Measurements from ENCODE around the gene TRIM17. TPM values are rescaled to one million over a fixed set of nuclear protein-coding genes. Genes with fewer than 3 reads are reported as not detected.

TRIM17 gene
- total RNA-seq, 2 experiments from 2014 or later: 0.13 TPM; not detected in 1

- Histone ChIP-seq H2AFZ (ENCODE audit: low read length) (no peak overlapping the region), H3K4me1 (ENCODE audit: insufficient read depth, low read length, poor library complexity, severe bottlenecking) (no peaks in the 10 kb centered on the region), H4K20me1 (ENCODE audit: insufficient read depth, low read length) (no peaks in the 10 kb centered on the region), H3K4me3 (ENCODE audit: low read depth, low read length, poor library complexity, severe bottlenecking) (no peak overlapping the region), H3K36me3 (ENCODE audit: insufficient read depth, low read length) (no peaks in the 10 kb centered on the region), H3K9me2 (ENCODE audit: insufficient read depth, low read length) (no peaks in the 10 kb centered on the region), H3K27ac (ENCODE audit: low read depth, low read length, poor library complexity, severe bottlenecking) (no peak overlapping the region), H3K9me3 (ENCODE audit: low read length) (no peaks in the 10 kb centered on the region), H3K4me2 (ENCODE audit: low read length) (no peak overlapping the region), H3K79me2 (ENCODE audit: insufficient read depth, low read depth, low read length) (no peaks in the 10 kb centered on the region)
- intact Hi-C loops (cut with micrococcal nuclease; ENCODE audit: unreplicated experiment): no loop called here
- ChIA-PET CTCF (ENCODE audit: unreplicated experiment) (no interaction called here), POLR2A (no interaction called here)
- BruUV-seq (replicated peaks): no TSS peak
- no peak for TF ChIP-seq EZH2phosphoT487 (IDR thresholded peaks at IDR 0.05; ENCODE audit: borderline replicate concordance, low read depth, low read length)
- TF ChIP-seq, protein P1, sequence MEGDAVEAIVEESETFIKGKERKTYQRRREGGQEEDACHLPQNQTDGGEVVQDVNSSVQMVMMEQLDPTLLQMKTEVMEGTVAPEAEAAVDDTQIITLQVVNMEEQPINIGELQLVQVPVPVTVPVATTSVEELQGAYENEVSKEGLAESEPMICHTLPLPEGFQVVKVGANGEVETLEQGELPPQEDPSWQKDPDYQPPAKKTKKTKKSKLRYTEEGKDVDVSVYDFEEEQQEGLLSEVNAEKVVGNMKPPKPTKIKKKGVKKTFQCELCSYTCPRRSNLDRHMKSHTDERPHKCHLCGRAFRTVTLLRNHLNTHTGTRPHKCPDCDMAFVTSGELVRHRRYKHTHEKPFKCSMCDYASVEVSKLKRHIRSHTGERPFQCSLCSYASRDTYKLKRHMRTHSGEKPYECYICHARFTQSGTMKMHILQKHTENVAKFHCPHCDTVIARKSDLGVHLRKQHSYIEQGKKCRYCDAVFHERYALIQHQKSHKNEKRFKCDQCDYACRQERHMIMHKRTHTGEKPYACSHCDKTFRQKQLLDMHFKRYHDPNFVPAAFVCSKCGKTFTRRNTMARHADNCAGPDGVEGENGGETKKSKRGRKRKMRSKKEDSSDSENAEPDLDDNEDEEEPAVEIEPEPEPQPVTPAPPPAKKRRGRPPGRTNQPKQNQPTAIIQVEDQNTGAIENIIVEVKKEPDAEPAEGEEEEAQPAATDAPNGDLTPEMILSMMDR (conservative IDR thresholded peaks at IDR 0.05; ENCODE audit: low read length): no peak
- no peak for DNase-seq (ENCODE audit: low spot score)
Observed at GRCh38 chr1:228446852-228447251, 30.2 kb upstream of the TRIM17 start.

GRCh38 chr1:228445843-228446650 lies 29.4 kb upstream of the TRIM17 start:
- no peak for DNase-seq (ENCODE audit: low spot score)
- H3K4me3 ChIP-seq (ENCODE audit: low read depth, low read length, poor library complexity, severe bottlenecking): no peak overlapping the region
- ChIA-PET POLR2A (no interaction called here), CTCF (ENCODE audit: unreplicated experiment) (interaction anchor here (0.6 kb wide), 1 partner anchor 53 kb away, joined by 3 read pairs; no protein-coding TSS in a partner anchor)
- no peaks in the 10 kb centered on the region for H3K9me2 ChIP-seq (ENCODE audit: insufficient read depth, low read length)
- BruUV-seq (replicated peaks): no TSS peak
- H3K36me3 ChIP-seq (ENCODE audit: insufficient read depth, low read length): no peaks in the 10 kb centered on the region
- H3K4me2 ChIP-seq (ENCODE audit: low read length): no peak overlapping the region
- intact Hi-C loops (cut with micrococcal nuclease; ENCODE audit: unreplicated experiment): no loop called here
- H4K20me1 ChIP-seq (ENCODE audit: insufficient read depth, low read length): no peaks in the 10 kb centered on the region
- no peaks in the 10 kb centered on the region for H3K4me1 ChIP-seq (ENCODE audit: insufficient read depth, low read length, poor library complexity, severe bottlenecking)
- TF ChIP-seq EZH2phosphoT487 (IDR thresholded peaks at IDR 0.05; ENCODE audit: borderline replicate concordance, low read depth, low read length): no peak
- TF ChIP-seq, protein P1 (conservative IDR thresholded peaks at IDR 0.05; ENCODE audit: low read length): no peak
- H3K79me2 ChIP-seq (ENCODE audit: insufficient read depth, low read depth, low read length): no peaks in the 10 kb centered on the region
- H2AFZ ChIP-seq (ENCODE audit: low read length): no peak overlapping the region
- no peaks in the 10 kb centered on the region for H3K9me3 ChIP-seq (ENCODE audit: low read length)
- H3K27ac ChIP-seq (ENCODE audit: low read depth, low read length, poor library complexity, severe bottlenecking): no peak overlapping the region

DNA sequence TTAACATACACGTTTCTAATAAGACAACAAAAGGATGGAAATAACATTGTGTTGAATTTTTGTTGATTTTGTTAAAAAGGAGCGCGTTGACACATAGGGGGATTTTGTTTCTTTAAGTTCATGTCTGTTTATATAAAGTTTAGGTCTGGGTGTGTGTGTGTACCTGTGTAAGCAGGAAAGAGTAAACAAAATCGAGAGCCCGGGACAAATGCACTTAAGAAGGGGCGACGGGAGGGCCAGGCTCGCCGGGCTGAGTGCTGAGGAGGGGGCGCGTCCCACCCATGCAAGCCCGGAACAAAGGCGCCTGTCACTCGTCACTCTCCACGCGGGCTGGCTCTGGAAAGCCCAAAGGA lies 28.8 kb upstream of the TRIM17 start:
- Histone ChIP-seq H2AFZ (ENCODE audit: low read length) (no peak overlapping the region), H3K36me3 (ENCODE audit: insufficient read depth, low read length) (no peaks in the 10 kb centered on the region), H3K4me2 (ENCODE audit: low read length) (no peak overlapping the region), H3K79me2 (ENCODE audit: insufficient read depth, low read depth, low read length) (no peaks in the 10 kb centered on the region), H4K20me1 (ENCODE audit: insufficient read depth, low read length) (no peaks in the 10 kb centered on the region), H3K4me3 (ENCODE audit: low read depth, low read length, poor library complexity, severe bottlenecking) (no peak overlapping the region), H3K4me1 (ENCODE audit: insufficient read depth, low read length, poor library complexity, severe bottlenecking) (no peaks in the 10 kb centered on the region), H3K27ac (ENCODE audit: low read depth, low read length, poor library complexity, severe bottlenecking) (no peak overlapping the region), H3K9me3 (ENCODE audit: low read length) (no peaks in the 10 kb centered on the region), H3K9me2 (ENCODE audit: insufficient read depth, low read length) (no peaks in the 10 kb centered on the region)
- BruUV-seq (replicated peaks): no TSS peak
- POLR2A ChIA-PET: no interaction called here
- intact Hi-C loops (cut with micrococcal nuclease; ENCODE audit: unreplicated experiment): no loop called here
- DNase-seq (ENCODE audit: low spot score): no peak
- TF ChIP-seq, protein P1 (conservative IDR thresholded peaks at IDR 0.05; ENCODE audit: low read length): no peak
- no peak for TF ChIP-seq EZH2phosphoT487 (IDR thresholded peaks at IDR 0.05; ENCODE audit: borderline replicate concordance, low read depth, low read length)
- CTCF ChIA-PET (ENCODE audit: unreplicated experiment): no interaction called here
